ENCODE results near the gene TMUB1. TPM values are rescaled to one million over a fixed set of nuclear protein-coding genes. Genes with fewer than 3 reads are reported as not detected.

Gene TMUB1
- total and polyA plus RNA-seq, 2 donors (not counting 1 experiment from before 2014, with no cell fraction given), result 49.2 to 102 TPM

GRCh38 chr7:151076863-151077704, 6.2 kb downstream of the TMUB1 start:
- H3K4me2 ChIP-seq (replicated peaks; ENCODE audit: low read depth, low read length, poor library complexity, severe bottlenecking), result no peak overlapping the region
- no peak overlapping the region for H3K27ac Mint-ChIP-seq
- peaks cover 25% of the 10 kb centered on the region for H3K4me1 Mint-ChIP-seq
- no peaks in the 10 kb centered on the region for H3K9me3 Mint-ChIP-seq (ENCODE audit: insufficient read depth)
- H3K4me1 ChIP-seq (ENCODE audit: control insufficient read depth in 2 of 2, insufficient read depth in 2 of 2, low read length in 2 of 2), result peaks cover 19 to 31% of the 10 kb centered on the region in 2 donors
- POLR2A ChIA-PET, result interaction anchor here (0.6 kb wide), 1 partner anchor 799 kb away, joined by 3 read pairs; no protein-coding TSS in a partner anchor
- intact Hi-C loops (cut with micrococcal nuclease), result no loop called here
- peaks cover 21% of the 10 kb centered on the region for H4K20me1 ChIP-seq (ENCODE audit: control insufficient read depth, insufficient read depth, low read length, poor library complexity, severe bottlenecking)
- no peak overlapping the region for H3K4me3 Mint-ChIP-seq
- H3K4me3 ChIP-seq (ENCODE audit: control extremely low read depth in 1 of 5, extremely low read depth in 1 of 5, insufficient read depth in 1 of 5, low read depth in 2 of 5, low read length in 4 of 5), result no peak overlapping the region
- TF ChIP-seq EZH2 (IDR thresholded peaks at IDR 0.05; ENCODE audit: borderline replicate concordance, insufficient read depth, low read depth, low read length, poor library complexity, severe bottlenecking) (no peak), CTCF (IDR thresholded peaks at IDR 0.05) (peak; percentile 37)
- no peaks in the 10 kb centered on the region for H3K9me3 ChIP-seq (ENCODE audit: control extremely low read depth in 1 of 3, control insufficient read depth in 2 of 3, insufficient read depth in 1 of 3, low read length in 2 of 3)
- peaks cover 27% of the 10 kb centered on the region for H3K79me2 ChIP-seq (ENCODE audit: control insufficient read depth, insufficient read depth, low read length)
- H2AFZ ChIP-seq (ENCODE audit: insufficient read depth, low read depth, low read length, poor library complexity, severe bottlenecking), result no peak overlapping the region
- peak; percentile 40 for DNase-seq
- peaks cover 0 to 15% of the 10 kb centered on the region in 2 experiments for H3K36me3 ChIP-seq (replicated peaks in 1 of 2; ENCODE audit: control extremely low read depth in 1 of 2, control insufficient read depth in 1 of 2, extremely low read depth in 1 of 2, insufficient read depth in 2 of 2, low read length in 1 of 2)
- CTCF ChIA-PET, result interaction anchor here (1.5 kb wide), 1 partner anchor 9 kb away, joined by 4 read pairs; no protein-coding TSS in a partner anchor
- no peak for ATAC-seq (ENCODE audit: low read depth)
- H3K27me3 Mint-ChIP-seq, result no peaks in the 10 kb centered on the region
- H3K27me3 ChIP-seq (replicated peaks in 1 of 4; ENCODE audit: control extremely low read depth in 1 of 4, control insufficient read depth in 3 of 4, insufficient read depth in 4 of 4, low read length in 3 of 4), result no peaks in the 10 kb centered on the region
- 91% methylated on average over 32 of the region's 33 CpGs for WGBS (ENCODE audit: insufficient coverage)
- no peak overlapping the region for H3K27ac ChIP-seq (ENCODE audit: low read length in 2 of 2)
- no peak overlapping the region for H3K9ac ChIP-seq (ENCODE audit: low read length)

- no peak overlapping the region for H3K4me3 ChIP-seq (ENCODE audit: control extremely low read depth in 1 of 5, extremely low read depth in 1 of 5, insufficient read depth in 1 of 5, low read depth in 2 of 5, low read length in 4 of 5)
- H3K9me3 ChIP-seq (ENCODE audit: control extremely low read depth in 1 of 3, control insufficient read depth in 2 of 3, insufficient read depth in 1 of 3, low read length in 2 of 3), result no peaks in the 10 kb centered on the region
- Mint-ChIP-seq H3K27me3 (no peaks in the 10 kb centered on the region), H3K9me3 (ENCODE audit: insufficient read depth) (no peaks in the 10 kb centered on the region), H3K4me1 (peaks cover 20% of the 10 kb centered on the region), H3K4me3 (no peak overlapping the region), H3K27ac (no peak overlapping the region)
- H4K20me1 ChIP-seq (ENCODE audit: control insufficient read depth, insufficient read depth, low read length, poor library complexity, severe bottlenecking), result peaks cover 10% of the 10 kb centered on the region
- DNase-seq (peak; percentile 11), ATAC-seq (ENCODE audit: low read depth) (no peak)
- H3K36me3 ChIP-seq (replicated peaks in 1 of 2; ENCODE audit: control extremely low read depth in 1 of 2, control insufficient read depth in 1 of 2, extremely low read depth in 1 of 2, insufficient read depth in 2 of 2, low read length in 1 of 2), result peaks cover 0 to 20% of the 10 kb centered on the region in 2 experiments
- peaks cover 16% of the 10 kb centered on the region for H3K79me2 ChIP-seq (ENCODE audit: control insufficient read depth, insufficient read depth, low read length)
- H3K4me2 ChIP-seq (replicated peaks; ENCODE audit: low read depth, low read length, poor library complexity, severe bottlenecking), result no peak overlapping the region
- H3K9ac ChIP-seq (ENCODE audit: low read length), result no peak overlapping the region
- peaks cover 11 to 22% of the 10 kb centered on the region in 2 donors for H3K4me1 ChIP-seq (ENCODE audit: control insufficient read depth in 2 of 2, insufficient read depth in 2 of 2, low read length in 2 of 2)
- H2AFZ ChIP-seq (ENCODE audit: insufficient read depth, low read depth, low read length, poor library complexity, severe bottlenecking), result no peak overlapping the region
- intact Hi-C loops (cut with micrococcal nuclease), result no loop called here
- POLR2A ChIA-PET, result interaction anchor here (0.6 kb wide), 1 partner anchor 800 kb away, joined by 3 read pairs; no protein-coding TSS in a partner anchor
- no peaks in the 10 kb centered on the region for H3K27me3 ChIP-seq (replicated peaks in 1 of 4; ENCODE audit: control extremely low read depth in 1 of 4, control insufficient read depth in 3 of 4, insufficient read depth in 4 of 4, low read length in 3 of 4)
- CTCF ChIA-PET, result interaction anchor here (1.5 kb wide), 1 partner anchor 8 kb away, joined by 4 read pairs; no protein-coding TSS in a partner anchor
- no peak for TF ChIP-seq CTCF (IDR thresholded peaks at IDR 0.05)
- TF ChIP-seq EZH2 (IDR thresholded peaks at IDR 0.05; ENCODE audit: borderline replicate concordance, insufficient read depth, low read depth, low read length, poor library complexity, severe bottlenecking), result no peak
- WGBS (ENCODE audit: insufficient coverage), result 94% methylated on average over 13 of the region's 22 CpGs
- H3K27ac ChIP-seq (ENCODE audit: low read length in 2 of 2), result no peak overlapping the region
Measured at GRCh38 chr7:151075978-151076426, 7.3 kb downstream of the TMUB1 start.

Data from B cell (primary cell).